ENCODE measurements around the gene CELF2. TPM values are rescaled to one million over a fixed set of nuclear protein-coding genes. Genes with fewer than 3 reads are reported as not detected.
"Not testable (repeated sequence)": the region's sequence is repeated elsewhere in the genome, so short reads cannot be mapped to it uniquely, and the experiment has no call there.

The CELF2 gene
- total RNA-seq, 2 experiments from 2014 or later: 179 to 182 TPM

DNA sequence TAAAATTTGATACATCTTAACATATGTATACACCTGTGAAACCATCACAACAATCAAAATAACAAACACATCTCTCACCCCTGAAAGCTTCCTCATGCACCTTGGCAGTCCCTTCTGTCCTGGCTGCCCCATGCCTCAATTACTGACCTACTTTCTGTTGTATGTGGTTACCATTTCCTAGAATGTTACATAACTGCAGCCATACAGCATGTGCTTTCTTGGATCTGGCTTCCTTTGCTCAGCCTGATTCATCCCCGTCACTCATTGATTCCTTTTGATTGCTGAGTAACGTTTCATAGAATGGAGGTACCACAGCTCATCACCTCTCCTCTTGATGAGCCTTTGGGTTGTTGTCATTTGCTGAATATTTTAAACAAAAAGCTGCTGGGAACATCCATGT, 165.3 kb downstream of the CELF2 start:
- peaks cover 96% of the 10 kb centered on the region for H3K36me3 Mint-ChIP-seq (ENCODE audit: low read depth)

DNA sequence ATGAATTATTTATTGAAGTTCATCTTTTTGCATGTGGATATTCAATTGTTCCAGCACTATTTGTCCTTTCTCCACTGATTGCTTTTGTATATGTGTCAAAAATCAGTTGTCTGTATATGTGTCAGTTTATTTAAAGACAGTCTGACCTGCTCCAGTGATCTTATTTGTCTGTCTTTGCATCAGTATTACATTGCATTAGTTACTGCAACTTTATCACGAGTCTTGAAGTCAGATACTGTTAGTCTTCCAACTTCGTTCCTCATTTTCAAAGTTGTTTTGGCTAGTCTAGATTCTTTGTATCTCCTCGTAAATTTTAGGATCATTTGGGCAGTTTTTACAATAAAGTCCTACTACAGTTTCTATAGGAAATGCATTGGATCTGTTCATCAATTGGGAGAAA, 166.4 kb downstream of the CELF2 start:
- Mint-ChIP-seq H3K4me1 (ENCODE audit: low read depth) (peaks cover 97% of the 10 kb centered on the region), H3K27ac (peak overlapping the region; percentile 69), H3K36me3 (ENCODE audit: low read depth) (peaks cover 95% of the 10 kb centered on the region), H3K27me3 (ENCODE audit: low read depth) (no peaks in the 10 kb centered on the region), H3K9me3 (ENCODE audit: insufficient read depth) (peaks cover 24% of the 10 kb centered on the region), H3K4me3 (peak overlapping the region; percentile 8)
- DNase-seq: no peak
- no peak for ATAC-seq
- ChIA-PET CTCF (no interaction called here), POLR2A (interaction anchor here (1.4 kb wide), 1 partner anchor 35 kb away, joined by 3 read pairs; no protein-coding TSS in a partner anchor)

More for the DNA sequence above, 165.3 kb downstream of the CELF2 start:
- ChIA-PET CTCF (interaction anchor here (0.8 to 11.7 kb wide), 4 partner anchors 16 to 70 kb away, joined by 4 to 163 read pairs (median 4); no protein-coding TSS in a partner anchor), POLR2A (interaction anchor here (0.6 to 12.8 kb wide), 6 partner anchors 9 to 64 kb away, joined by 3 to 721 read pairs (median 4); no protein-coding TSS in a partner anchor)
- H3K9me3 Mint-ChIP-seq (ENCODE audit: insufficient read depth): peaks cover 24% of the 10 kb centered on the region
- DNase-seq (no peak), ATAC-seq (no peak)
- no peak overlapping the region for H3K27ac Mint-ChIP-seq
- no peak overlapping the region for H3K4me3 Mint-ChIP-seq
- peaks cover 98% of the 10 kb centered on the region for H3K4me1 Mint-ChIP-seq (ENCODE audit: low read depth)
- no peaks in the 10 kb centered on the region for H3K27me3 Mint-ChIP-seq (ENCODE audit: low read depth)

DNA sequence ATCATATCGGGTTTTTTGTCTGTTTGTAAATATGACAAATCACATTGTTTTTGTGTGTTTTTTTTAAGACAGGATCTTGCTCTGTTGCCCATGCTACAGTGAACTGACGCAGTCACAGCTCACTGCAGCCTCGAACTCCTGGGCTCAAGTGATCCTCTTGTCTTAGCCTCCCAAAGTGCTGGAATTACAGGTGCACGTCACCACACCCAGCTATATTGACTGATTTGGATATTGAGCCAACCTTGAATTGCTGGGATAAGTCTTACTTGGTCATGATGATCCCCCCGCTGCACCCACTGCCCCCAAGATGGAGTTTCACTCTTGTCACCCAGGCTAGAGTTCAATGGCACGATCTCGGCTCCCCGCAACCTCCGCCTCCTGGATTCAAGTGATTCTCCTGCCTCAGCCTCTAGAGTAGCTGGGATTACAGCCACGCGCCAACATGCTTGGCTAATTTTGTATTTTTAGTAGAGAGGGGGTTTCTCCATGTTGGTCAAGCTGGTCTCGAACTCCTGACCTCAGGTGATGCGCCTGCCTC, 167.5 kb downstream of the CELF2 start:
- not testable (repeated sequence) for H3K4me3 Mint-ChIP-seq; H3K27me3 Mint-ChIP-seq (ENCODE audit: low read depth); DNase-seq; ATAC-seq
- peaks cover 95% of the 10 kb centered on the region for H3K36me3 Mint-ChIP-seq (ENCODE audit: low read depth)
- POLR2A ChIA-PET: interaction anchor here (1.4 kb wide), 1 partner anchor 36 kb away, joined by 3 read pairs; no protein-coding TSS in a partner anchor
- peak overlapping the region; percentile 31 for H3K27ac Mint-ChIP-seq
- peaks cover 24% of the 10 kb centered on the region for H3K9me3 Mint-ChIP-seq (ENCODE audit: insufficient read depth)
- peaks cover 97% of the 10 kb centered on the region for H3K4me1 Mint-ChIP-seq (ENCODE audit: low read depth)
- CTCF ChIA-PET: interaction anchor here (0.7 kb wide), 1 partner anchor 50 kb away, joined by 3 read pairs; no protein-coding TSS in a partner anchor

DNA sequence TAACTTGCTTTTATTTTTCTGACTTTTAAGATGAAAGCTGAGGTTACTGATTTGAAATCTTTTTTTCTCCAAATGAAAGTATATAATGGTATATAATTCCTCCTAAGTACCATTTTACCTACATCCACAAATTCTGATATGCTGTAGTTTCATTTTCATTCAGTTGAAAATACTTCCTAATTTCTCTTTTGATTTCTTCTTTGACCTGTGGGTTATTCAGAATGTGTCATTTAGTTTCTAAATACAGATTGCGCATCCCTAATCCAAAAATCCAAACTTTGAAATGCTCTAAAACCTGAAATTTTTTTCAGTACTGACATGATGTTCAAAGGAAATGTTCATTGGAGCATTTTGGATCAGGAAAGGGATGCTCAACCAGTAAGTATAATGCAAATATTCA, 168.7 kb downstream of the CELF2 start:
- CTCF ChIA-PET: no interaction called here
- peaks cover 24% of the 10 kb centered on the region for H3K9me3 Mint-ChIP-seq (ENCODE audit: insufficient read depth)
- H3K27me3 Mint-ChIP-seq (ENCODE audit: low read depth): no peaks in the 10 kb centered on the region
- H3K4me1 Mint-ChIP-seq (ENCODE audit: low read depth): peaks cover 97% of the 10 kb centered on the region
- H3K36me3 Mint-ChIP-seq (ENCODE audit: low read depth): peaks cover 96% of the 10 kb centered on the region
- no peak for DNase-seq
- H3K27ac Mint-ChIP-seq: peak overlapping the region; percentile 31
- ATAC-seq: no peak
- POLR2A ChIA-PET: interaction anchor here (0.6 kb wide), 1 partner anchor 1163 kb away, joined by 3 read pairs; no protein-coding TSS in a partner anchor
- H3K4me3 Mint-ChIP-seq: peak overlapping the region; percentile 16

DNA sequence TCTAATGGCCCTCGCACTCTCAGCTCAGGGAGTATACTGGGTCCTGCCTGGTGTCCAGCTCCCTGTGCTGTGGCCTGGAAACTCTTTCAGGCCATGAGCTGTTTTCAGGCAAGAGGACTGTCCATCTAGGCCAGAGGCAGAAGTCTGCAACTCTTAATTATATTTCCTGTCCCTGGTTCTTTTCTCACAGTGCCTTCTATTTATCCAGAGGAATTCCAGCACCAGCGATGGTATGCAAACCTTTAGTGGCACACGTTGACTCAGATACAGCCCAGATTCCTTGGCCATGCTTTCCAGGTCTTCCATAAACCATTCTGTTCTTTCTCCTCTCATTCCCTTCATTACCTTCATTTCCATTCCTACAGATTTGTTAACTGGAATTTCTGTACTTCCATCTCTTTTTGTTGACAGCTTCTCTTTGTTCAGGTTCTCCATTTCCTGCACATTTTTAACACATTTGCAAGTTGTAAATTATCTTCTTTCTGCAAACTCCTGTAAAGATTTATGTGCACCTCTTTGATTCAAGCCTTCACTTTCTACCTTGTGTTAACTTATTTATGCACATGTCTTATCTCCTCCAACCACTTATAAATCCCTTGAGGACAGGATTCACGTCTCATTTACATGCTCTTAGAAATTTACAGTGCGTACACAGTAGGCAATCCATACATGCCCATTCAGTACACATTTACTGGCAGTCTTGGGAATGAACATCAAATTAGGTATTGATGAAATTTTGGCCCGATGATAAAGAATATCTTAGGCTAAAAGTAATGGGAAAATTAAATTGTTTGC, 172.1 kb downstream of the CELF2 start:
- peaks cover 94% of the 10 kb centered on the region for H3K36me3 Mint-ChIP-seq (ENCODE audit: low read depth)
- peaks cover 16% of the 10 kb centered on the region for H3K9me3 Mint-ChIP-seq (ENCODE audit: insufficient read depth)
- no peak overlapping the region for H3K4me3 Mint-ChIP-seq
- peaks cover 92% of the 10 kb centered on the region for H3K4me1 Mint-ChIP-seq (ENCODE audit: low read depth)
- DNase-seq (no peak), ATAC-seq (no peak)
- peak overlapping the region; percentile 56 for H3K27ac Mint-ChIP-seq
- no peaks in the 10 kb centered on the region for H3K27me3 Mint-ChIP-seq (ENCODE audit: low read depth)
- ChIA-PET POLR2A (interaction anchor here (1.3 kb wide), 1 partner anchor 11 kb away, joined by 7 read pairs; no protein-coding TSS in a partner anchor), CTCF (interaction anchor here (2.0 to 2.4 kb wide), 2 partner anchors 9 to 10 kb away, joined by 5 to 7 read pairs; no protein-coding TSS in a partner anchor)

DNA sequence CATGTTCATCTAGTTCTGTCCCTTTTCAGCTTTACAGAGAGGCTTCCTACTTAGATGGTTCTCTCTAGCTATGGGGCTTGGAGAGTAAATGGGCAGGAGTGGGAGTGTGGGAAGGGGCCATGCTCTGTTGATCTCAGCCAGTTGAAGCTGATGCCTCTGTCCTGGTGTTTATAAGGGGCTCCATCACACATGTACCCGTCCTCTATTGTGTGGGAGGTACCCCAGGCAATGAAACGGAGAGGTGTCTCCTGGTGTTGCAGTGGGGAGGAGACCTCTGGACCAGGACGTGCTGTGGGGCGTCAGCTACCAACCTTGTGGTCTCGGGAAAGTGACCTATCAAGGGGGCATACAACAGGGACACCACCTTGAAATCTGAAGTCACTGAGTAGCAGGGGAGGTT, 173.5 kb downstream of the CELF2 start:
- CTCF ChIA-PET: interaction anchor here (0.9 to 2.4 kb wide), 2 partner anchors 11 to 77 kb away, joined by 3 to 7 read pairs; no protein-coding TSS in a partner anchor
- POLR2A ChIA-PET: interaction anchor here (1.0 to 1.2 kb wide), 2 partner anchors 12 to 16 kb away, joined by 4 to 5 read pairs; no protein-coding TSS in a partner anchor
- peaks cover 92% of the 10 kb centered on the region for H3K4me1 Mint-ChIP-seq (ENCODE audit: low read depth)

DNA sequence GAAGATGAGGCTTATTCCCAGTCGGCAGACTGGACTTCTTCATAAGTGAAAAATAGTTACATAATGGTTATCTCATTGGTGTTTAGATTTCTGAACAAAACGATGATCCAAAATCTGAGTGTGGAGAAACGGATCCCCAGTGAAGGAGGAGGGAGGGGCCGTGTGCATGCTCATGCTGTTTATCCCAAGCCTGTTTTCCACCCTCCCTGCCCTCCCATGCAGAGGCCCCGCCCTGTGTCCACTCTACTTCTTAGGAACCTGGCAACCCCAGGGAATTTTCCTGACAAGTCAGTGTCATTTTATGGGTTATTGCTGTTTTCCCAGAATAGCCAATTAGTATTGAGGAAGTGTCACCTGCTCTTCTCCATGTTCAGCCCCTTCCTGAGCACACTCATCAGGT, 174.0 kb downstream of the CELF2 start:
- no peak overlapping the region for H3K4me3 Mint-ChIP-seq

More for the DNA sequence above, 173.5 kb downstream of the CELF2 start:
- Mint-ChIP-seq H3K27me3 (ENCODE audit: low read depth) (no peaks in the 10 kb centered on the region), H3K4me3 (no peak overlapping the region), H3K36me3 (ENCODE audit: low read depth) (peaks cover 94% of the 10 kb centered on the region), H3K9me3 (ENCODE audit: insufficient read depth) (peaks cover 4% of the 10 kb centered on the region), H3K27ac (peak overlapping the region; percentile 81)
- ATAC-seq: peak; percentile 32
- DNase-seq: no peak

DNA sequence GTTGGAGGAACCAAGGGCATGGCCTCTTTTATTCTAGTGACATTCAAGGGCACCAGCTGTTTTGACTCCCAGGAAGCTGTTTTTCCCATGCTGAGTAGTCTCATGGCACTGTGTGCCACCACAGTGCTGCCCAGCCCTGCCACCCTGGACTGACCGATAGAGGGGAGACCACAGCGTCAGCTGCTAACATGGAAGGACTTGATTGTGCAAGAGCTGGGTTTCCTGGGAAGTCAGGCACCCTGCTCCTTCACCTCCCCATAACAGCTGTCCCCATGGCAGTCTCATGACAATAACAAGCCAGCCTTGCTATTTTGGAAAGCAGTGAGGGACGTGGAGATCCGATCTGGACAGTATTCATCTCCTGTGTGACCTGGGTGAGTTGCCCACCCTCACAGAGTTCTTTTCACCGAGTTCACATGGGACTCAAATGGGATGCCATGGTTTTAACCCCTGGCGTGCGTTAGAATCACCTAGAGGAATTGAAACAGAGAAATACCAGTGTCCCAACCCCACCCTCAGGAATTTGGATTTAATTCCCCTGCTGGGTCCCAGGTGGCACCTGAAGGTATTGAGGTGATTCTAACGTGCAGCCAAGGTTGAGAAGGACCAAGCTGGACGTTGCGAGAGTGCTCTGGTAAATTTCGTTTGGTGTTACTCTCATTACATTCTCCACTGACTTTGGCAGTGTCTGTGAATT, 174.8 kb downstream of the CELF2 start:
- Mint-ChIP-seq H3K36me3 (ENCODE audit: low read depth) (peaks cover 94% of the 10 kb centered on the region), H3K27me3 (ENCODE audit: low read depth) (no peaks in the 10 kb centered on the region), H3K4me1 (ENCODE audit: low read depth) (peaks cover 89% of the 10 kb centered on the region), H3K27ac (peak overlapping the region; percentile 71), H3K9me3 (ENCODE audit: insufficient read depth) (no peaks in the 10 kb centered on the region), H3K4me3 (no peak overlapping the region)
- no peak for ATAC-seq
- POLR2A ChIA-PET: no interaction called here
- DNase-seq: no peak
- CTCF ChIA-PET: interaction anchor here (1.5 kb wide), 1 partner anchor 15 kb away, joined by 4 read pairs; no protein-coding TSS in a partner anchor

More for the DNA sequence above, 174.0 kb downstream of the CELF2 start:
- POLR2A ChIA-PET: interaction anchor here (1.2 kb wide), 1 partner anchor 12 kb away, joined by 4 read pairs; no protein-coding TSS in a partner anchor
- no peaks in the 10 kb centered on the region for H3K9me3 Mint-ChIP-seq (ENCODE audit: insufficient read depth)
- H3K27me3 Mint-ChIP-seq (ENCODE audit: low read depth): no peaks in the 10 kb centered on the region
- ATAC-seq (no peak), DNase-seq (no peak)
- peaks cover 94% of the 10 kb centered on the region for H3K36me3 Mint-ChIP-seq (ENCODE audit: low read depth)
- peak overlapping the region; percentile 50 for H3K27ac Mint-ChIP-seq
- CTCF ChIA-PET: no interaction called here
- peaks cover 91% of the 10 kb centered on the region for H3K4me1 Mint-ChIP-seq (ENCODE audit: low read depth)

DNA sequence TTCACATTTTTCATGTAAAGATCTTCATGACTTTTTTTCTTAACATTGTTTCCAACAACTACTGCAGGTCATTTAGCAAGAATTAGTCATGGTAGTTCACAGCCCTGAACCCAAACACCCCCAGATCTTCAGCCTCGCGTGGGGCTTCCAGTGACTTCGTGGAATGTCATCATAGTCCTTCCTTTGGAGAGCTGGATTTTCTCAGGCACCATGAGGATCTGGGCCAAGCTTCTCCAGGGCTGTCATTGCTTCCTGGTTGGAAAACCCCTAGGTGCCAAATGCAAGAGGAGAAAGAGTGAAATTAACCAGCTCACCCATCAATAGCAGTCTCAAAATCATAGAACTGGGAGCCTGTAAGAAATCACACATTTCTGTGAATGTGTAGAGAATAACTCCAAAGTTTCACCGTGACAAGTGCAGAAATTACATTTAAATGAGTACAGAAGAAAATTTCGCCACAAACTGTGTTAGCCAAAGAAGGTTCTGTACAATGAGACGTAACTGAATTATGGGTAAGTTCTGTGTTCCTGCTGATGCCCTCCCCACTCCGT, 175.4 kb downstream of the CELF2 start:
- Mint-ChIP-seq H3K36me3 (ENCODE audit: low read depth) (peaks cover 95% of the 10 kb centered on the region), H3K9me3 (ENCODE audit: insufficient read depth) (no peaks in the 10 kb centered on the region), H3K4me3 (no peak overlapping the region), H3K4me1 (ENCODE audit: low read depth) (peaks cover 90% of the 10 kb centered on the region), H3K27ac (peak overlapping the region; percentile 71), H3K27me3 (ENCODE audit: low read depth) (no peaks in the 10 kb centered on the region)
- ChIA-PET POLR2A (interaction anchor here (0.8 kb wide), 1 partner anchor 30 kb away, joined by 4 read pairs; no protein-coding TSS in a partner anchor), CTCF (interaction anchor here (1.5 kb wide), 1 partner anchor 14 kb away, joined by 4 read pairs; no protein-coding TSS in a partner anchor)
- DNase-seq (no peak), ATAC-seq (no peak)

DNA sequence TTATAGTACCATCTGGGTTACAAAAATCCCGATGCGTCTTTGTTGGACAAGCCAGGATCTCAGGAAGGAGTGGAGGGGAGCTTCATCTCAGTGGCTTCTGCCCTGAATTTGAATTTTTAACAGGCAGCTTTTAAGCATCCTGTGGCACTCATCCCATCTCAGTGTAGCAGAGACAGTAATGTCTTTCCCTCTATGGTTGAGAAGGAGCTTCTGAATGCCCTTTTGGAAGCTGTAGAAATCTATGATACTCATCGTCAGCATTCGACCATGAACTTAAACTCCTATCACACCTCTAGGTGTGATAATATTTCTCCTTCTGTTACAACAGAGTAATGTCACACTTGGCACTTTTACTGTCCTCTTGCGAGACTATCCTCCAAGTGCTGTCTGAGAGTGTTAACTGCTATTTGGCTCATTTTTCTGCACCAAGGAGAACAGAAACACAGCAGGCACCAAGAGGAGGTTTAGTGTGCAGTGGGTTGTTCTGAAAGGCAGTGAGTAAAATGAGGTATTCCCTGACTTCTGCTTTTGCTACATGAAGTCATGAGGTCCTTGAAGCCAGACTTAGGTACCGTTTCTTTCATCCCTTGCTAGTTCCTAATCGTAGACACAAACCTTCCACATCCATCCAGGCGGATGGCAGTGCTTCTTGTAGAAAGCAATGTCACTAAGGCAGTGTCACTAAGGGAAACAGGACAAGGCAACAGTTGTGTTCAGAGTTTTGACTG, 177.4 kb downstream of the CELF2 start:
- peak overlapping the region; percentile 35 for H3K27ac Mint-ChIP-seq
- ATAC-seq (no peak), DNase-seq (no peak)
- H3K27me3 Mint-ChIP-seq (ENCODE audit: low read depth): no peaks in the 10 kb centered on the region
- POLR2A ChIA-PET: interaction anchor here (1.0 to 1.1 kb wide), 2 partner anchors 14 to 89 kb away, joined by 4 read pairs; no protein-coding TSS in a partner anchor
- peaks cover 95% of the 10 kb centered on the region for H3K36me3 Mint-ChIP-seq (ENCODE audit: low read depth)
- CTCF ChIA-PET: no interaction called here
- no peaks in the 10 kb centered on the region for H3K9me3 Mint-ChIP-seq (ENCODE audit: insufficient read depth)
- H3K4me1 Mint-ChIP-seq (ENCODE audit: low read depth): peaks cover 91% of the 10 kb centered on the region
- no peak overlapping the region for H3K4me3 Mint-ChIP-seq
